BJ (cell line): ENCODE measurements around the gene DIP2A. TPM values are rescaled to one million over a fixed set of nuclear protein-coding genes. Genes with fewer than 3 reads are reported as not detected.

ENCODE experiments used
- CTCF ChIA-PET: fragments of 350-600 bp; formaldehyde crosslinking; extraction: SDS; loops from one replicate; lab custom pipeline; 2021; ENCODE audit warnings: antibody characterized with exemption, inconsistent platforms; lab: Yijun Ruan, JAX
- POLR2A ChIA-PET: fragments of 300-600 bp; sonication (Branson Sonifier 250); formaldehyde crosslinking; extraction: SDS; loops from one replicate; lab custom pipeline; 2021; ENCODE audit warnings: antibody characterized with exemption; lab: Charles Lee
- DNase-seq: peaks from one replicate; pipeline ENCODE4 v3.0.0-alpha.2; 2011; ENCODE audit warnings: low read depth
- H3K27me3 ChIP-seq: 2 replicates; pipeline ENCODE4 v1.6.0; 2011; ENCODE audit warnings: low read length; ENCODE audit not compliant: control insufficient read depth, insufficient read depth
- H3K36me3 ChIP-seq: 2 replicates; pipeline ENCODE4 v1.5.1; 2011; ENCODE audit warnings: low read length; ENCODE audit not compliant: control insufficient read depth, insufficient read depth
- H3K4me3 ChIP-seq: 2 replicates; pipeline ENCODE4 v1.5.1; 2011; ENCODE audit warnings: low read depth, mild to moderate bottlenecking, control low read depth, low read length
- polyA plus RNA-seq: library from polyadenylated mRNA; depleted of rRNA; stranded (reverse); fragments of >200 nt; gene quantifications from 2 replicates; pipeline ENCODE4 v1.2.3, GENCODE V29; 2011
- TF ChIP-seq, protein P1 (sequence below): IDR thresholded peaks from 2 replicates; pipeline ENCODE4 v1.5.1; 2011; ENCODE audit warnings: low read depth, mild to moderate bottlenecking, control low read depth, inconsistent platforms, low read length, moderate library complexity; ENCODE audit not compliant: insufficient read depth

The DIP2A gene
- polyA plus RNA-seq, 1 experiment: 18.7 TPM

DNA sequence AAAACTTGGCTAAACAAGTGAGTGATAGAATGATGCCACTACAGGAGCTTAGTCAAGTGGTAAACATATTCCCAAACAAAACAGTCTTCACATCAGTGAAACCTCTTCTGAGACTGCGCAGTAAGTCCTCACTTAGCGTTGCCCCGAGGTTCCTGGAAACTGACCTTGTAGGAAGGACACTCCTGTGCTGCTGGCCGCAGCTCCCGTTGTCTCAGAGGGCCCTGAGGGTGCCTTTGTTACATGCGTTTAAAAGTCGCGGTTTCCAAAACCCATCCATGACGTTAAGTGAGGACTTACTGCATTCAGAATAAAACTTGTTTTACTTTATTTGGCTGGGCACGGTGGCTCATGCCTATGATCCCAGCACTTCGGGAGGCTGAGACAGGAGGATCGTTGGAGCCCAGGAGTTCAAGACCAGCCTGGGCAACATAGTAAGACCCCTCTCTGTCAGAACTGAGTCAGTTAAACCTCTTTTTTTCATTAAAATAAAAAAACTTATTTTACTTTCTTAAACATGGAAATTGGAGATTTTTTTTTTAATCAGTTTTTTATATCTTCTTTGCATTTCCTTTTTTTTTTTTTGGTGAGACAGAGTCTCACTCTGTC is 36.0 kb upstream of the DIP2A start:
- ChIA-PET CTCF (no interaction called here), POLR2A (interaction anchor here (0.6 kb wide), 1 partner anchor 1585 kb away, joined by 4 read pairs; no protein-coding TSS in a partner anchor)
- no peak for DNase-seq
- TF ChIP-seq, protein P1, sequence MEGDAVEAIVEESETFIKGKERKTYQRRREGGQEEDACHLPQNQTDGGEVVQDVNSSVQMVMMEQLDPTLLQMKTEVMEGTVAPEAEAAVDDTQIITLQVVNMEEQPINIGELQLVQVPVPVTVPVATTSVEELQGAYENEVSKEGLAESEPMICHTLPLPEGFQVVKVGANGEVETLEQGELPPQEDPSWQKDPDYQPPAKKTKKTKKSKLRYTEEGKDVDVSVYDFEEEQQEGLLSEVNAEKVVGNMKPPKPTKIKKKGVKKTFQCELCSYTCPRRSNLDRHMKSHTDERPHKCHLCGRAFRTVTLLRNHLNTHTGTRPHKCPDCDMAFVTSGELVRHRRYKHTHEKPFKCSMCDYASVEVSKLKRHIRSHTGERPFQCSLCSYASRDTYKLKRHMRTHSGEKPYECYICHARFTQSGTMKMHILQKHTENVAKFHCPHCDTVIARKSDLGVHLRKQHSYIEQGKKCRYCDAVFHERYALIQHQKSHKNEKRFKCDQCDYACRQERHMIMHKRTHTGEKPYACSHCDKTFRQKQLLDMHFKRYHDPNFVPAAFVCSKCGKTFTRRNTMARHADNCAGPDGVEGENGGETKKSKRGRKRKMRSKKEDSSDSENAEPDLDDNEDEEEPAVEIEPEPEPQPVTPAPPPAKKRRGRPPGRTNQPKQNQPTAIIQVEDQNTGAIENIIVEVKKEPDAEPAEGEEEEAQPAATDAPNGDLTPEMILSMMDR: no peak
- no peaks in the 10 kb centered on the region for H3K27me3 ChIP-seq
- peaks cover 25% of the 10 kb centered on the region for H3K36me3 ChIP-seq
- no peak overlapping the region for H3K4me3 ChIP-seq

GRCh38 chr21:46423546-46424038 is 35.1 kb upstream of the DIP2A start:
- Histone ChIP-seq H3K27me3 (no peaks in the 10 kb centered on the region), H3K36me3 (peaks cover 31% of the 10 kb centered on the region), H3K4me3 (no peak overlapping the region)
- DNase-seq: no peak
- POLR2A ChIA-PET: interaction anchor here (0.6 kb wide), 1 partner anchor 1586 kb away, joined by 4 read pairs; no protein-coding TSS in a partner anchor
- TF ChIP-seq, protein P1: no peak
- CTCF ChIA-PET: no interaction called here

DNA sequence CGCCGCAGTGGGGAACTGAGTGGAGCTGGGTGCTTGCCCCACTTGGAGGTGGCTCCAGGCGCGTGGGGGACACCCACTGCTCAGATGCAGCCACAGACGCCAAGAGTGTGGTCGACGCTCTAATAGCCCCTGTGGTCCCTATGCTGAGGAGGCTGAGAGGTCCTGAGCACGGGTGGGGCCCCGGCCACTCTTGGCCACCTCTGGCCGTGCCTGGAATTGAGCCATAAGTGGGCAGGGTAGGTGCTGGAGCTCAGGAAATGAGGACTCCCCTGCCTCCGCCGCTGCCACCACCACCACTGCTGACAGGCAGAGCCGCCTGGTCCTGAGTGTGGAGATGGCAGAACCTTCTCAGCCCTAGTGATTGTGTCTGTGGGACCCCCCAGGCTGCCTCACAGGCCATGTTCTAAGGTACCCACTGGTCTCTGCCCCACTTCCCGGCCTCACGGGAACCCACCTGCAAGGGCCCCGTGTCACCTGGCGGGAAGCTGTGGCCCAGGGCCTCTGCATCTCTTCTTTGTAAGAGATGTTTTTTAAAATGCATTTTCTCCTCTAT is 34.6 kb upstream of the DIP2A start:
- DNase-seq: no peak
- Histone ChIP-seq H3K4me3 (no peak overlapping the region), H3K36me3 (peaks cover 30% of the 10 kb centered on the region), H3K27me3 (no peaks in the 10 kb centered on the region)
- ChIA-PET POLR2A (no interaction called here), CTCF (no interaction called here)
- TF ChIP-seq, protein P1: no peak

DNA sequence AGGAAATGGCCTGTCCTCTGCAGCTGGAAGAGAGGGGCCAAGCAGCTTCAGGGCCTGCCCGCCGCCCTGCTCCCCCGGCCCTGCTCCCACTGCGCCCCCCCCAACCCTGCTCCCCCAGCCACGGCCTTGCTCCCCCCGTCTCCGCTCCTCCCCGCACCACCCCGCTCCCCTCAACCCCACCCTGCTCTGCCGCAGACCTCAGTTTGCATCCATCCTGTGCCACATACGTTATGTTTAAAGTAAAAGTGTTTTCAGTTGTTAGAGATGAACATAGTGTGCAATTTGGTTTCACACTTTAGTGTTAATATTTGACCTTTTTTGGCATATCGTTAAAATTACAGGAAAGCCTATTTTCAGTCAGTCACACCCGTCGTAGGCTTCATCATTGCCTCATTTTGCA is 34.1 kb upstream of the DIP2A start:
- Histone ChIP-seq H3K36me3 (peaks cover 32% of the 10 kb centered on the region), H3K4me3 (no peak overlapping the region), H3K27me3 (no peaks in the 10 kb centered on the region)
- TF ChIP-seq, protein P1: no peak
- no peak for DNase-seq
- ChIA-PET POLR2A (no interaction called here), CTCF (no interaction called here)

- ChIA-PET POLR2A (no interaction called here), CTCF (no interaction called here)
- no peak for DNase-seq
- TF ChIP-seq, protein P1: no peak
- H3K4me3 ChIP-seq: no peak overlapping the region
- H3K36me3 ChIP-seq: peaks cover 35% of the 10 kb centered on the region
- H3K27me3 ChIP-seq: no peaks in the 10 kb centered on the region
Measured at GRCh38 chr21:46425041-46425440, 33.6 kb upstream of the DIP2A start.
